Thymus (tissue), 11 donors: Measurements from ENCODE around the gene BOLA3. TPM values are rescaled to one million over a fixed set of nuclear protein-coding genes. Genes with fewer than 3 reads are reported as not detected.

Experiments used
- DNase-seq, 9 donors: peaks; one replicate each; pipeline ENCODE4 v3.0.0-alpha.2; 2013; ENCODE audit warnings: low spot score in 9 of 9, low read depth in 6 of 9, missing footprints in 1 of 9
- H3K27ac ChIP-seq, 2 donors: one replicate each; pipeline ENCODE4 v1.5.1; 2013; ENCODE audit warnings: control low read depth in 1 of 2, low read depth in 1 of 2, low read length in 1 of 2, mild to moderate bottlenecking in 1 of 2, moderate library complexity in 1 of 2
- H3K27me3 ChIP-seq, 2 donors: one replicate each; pipeline ENCODE4 v1.5.1; 2013; ENCODE audit warnings: low read length in 1 of 2; ENCODE audit not compliant: control insufficient read depth in 2 of 2, insufficient read depth in 1 of 2
- H3K36me3 ChIP-seq, 2 donors: one replicate each; pipeline ENCODE4 v1.5.1; 2013; ENCODE audit warnings: low read length in 1 of 2, mild to moderate bottlenecking in 1 of 2, moderate library complexity in 1 of 2; ENCODE audit not compliant: control insufficient read depth in 2 of 2, insufficient read depth in 2 of 2
- H3K4me1 ChIP-seq, 2 donors: one replicate each; pipeline ENCODE4 v1.5.1; 2013; ENCODE audit warnings: low read length in 2 of 2; ENCODE audit not compliant: control insufficient read depth in 2 of 2, insufficient read depth in 2 of 2
- H3K4me3 ChIP-seq, 2 donors: one replicate each; pipeline ENCODE4 v1.5.1; 2013; ENCODE audit warnings: low read length in 2 of 2, control low read depth in 1 of 2, mild to moderate bottlenecking in 1 of 2
- H3K9me3 ChIP-seq, 2 donors: one replicate each; pipeline ENCODE4 v1.5.1; 2013; ENCODE audit warnings: low read length in 1 of 2, mild to moderate bottlenecking in 1 of 2; ENCODE audit not compliant: control insufficient read depth in 2 of 2, insufficient read depth in 1 of 2
- WGBS: extraction: QIAGEN DNeasy Blood & Tissue Kit; methylation state at CpG from one replicate; pipeline ENCODE4 v1.1.7; 2013; 5-methylcytosine and 5-hydroxymethylcytosine counted together
- polyA plus RNA-seq: library from polyadenylated mRNA; stranded (reverse); fragments of 200-250 nt; gene quantifications from one replicate; pipeline ENCODE4 v1.2.3, GENCODE V29; 2013
- total RNA-seq: library from RNA; stranded (reverse); fragments of 120-200 nt; gene quantifications from one replicate; pipeline ENCODE4 v1.2.4, GENCODE V29; 2013
- donor health status: healthy.

BOLA3 gene
- total and polyA plus RNA-seq, 2 donors: 34.4 to 41.7 TPM

- Histone ChIP-seq H3K4me3 (no peak overlapping the region), H3K36me3 (peaks cover 54 to 85% of the 10 kb centered on the region in 2 donors), H3K9me3 (peaks cover 3% of the 10 kb centered on the region in 2 donors), H3K4me1 (no peaks in the 10 kb centered on the region), H3K27me3 (no peaks in the 10 kb centered on the region), H3K27ac (no peak overlapping the region)
- no peak for DNase-seq
- WGBS: 99% methylated on average over 6 of the region's 6 CpGs
These were observed 15.2 kb upstream of the BOLA3 start for GRCh38 chr2:74162951-74163350.

GRCh38 chr2:74155830-74156229 is 8.1 kb upstream of the BOLA3 start:
- Histone ChIP-seq H3K27ac (no peak overlapping the region), H3K4me1 (no peaks in the 10 kb centered on the region), H3K36me3 (peaks cover 36 to 79% of the 10 kb centered on the region in 2 donors), H3K4me3 (no peak overlapping the region), H3K27me3 (no peaks in the 10 kb centered on the region), H3K9me3 (no peaks in the 10 kb centered on the region)
- no peak for DNase-seq
- 98% methylated on average over 3 of the region's 3 CpGs for WGBS

GRCh38 chr2:74152954-74153353 is 5.2 kb upstream of the BOLA3 start:
- DNase-seq: no peak
- WGBS: 95% methylated on average over 2 of the region's 2 CpGs
- peaks cover 0 to 8% of the 10 kb centered on the region in 2 donors for H3K4me1 ChIP-seq
- H3K9me3 ChIP-seq: no peaks in the 10 kb centered on the region
- no peak overlapping the region for H3K4me3 ChIP-seq
- H3K36me3 ChIP-seq: peaks cover 16 to 62% of the 10 kb centered on the region in 2 donors
- no peaks in the 10 kb centered on the region for H3K27me3 ChIP-seq
- no peak overlapping the region for H3K27ac ChIP-seq

- H3K9me3 ChIP-seq: no peaks in the 10 kb centered on the region
- H3K36me3 ChIP-seq: peaks cover 5 to 39% of the 10 kb centered on the region in 2 donors
- H3K27me3 ChIP-seq: no peaks in the 10 kb centered on the region
- H3K4me3 ChIP-seq: no peak overlapping the region
- no peak for DNase-seq
- WGBS: 97% methylated on average over 7 of the region's 7 CpGs
- H3K27ac ChIP-seq: peak overlapping the region in 1 of 2 donors; percentile 15
- peaks cover 10 to 19% of the 10 kb centered on the region in 2 donors for H3K4me1 ChIP-seq
These were observed 2.0 kb upstream of the BOLA3 start for GRCh38 chr2:74149570-74150319.

GRCh38 chr2:74149247-74149525 is 1.5 kb upstream of the BOLA3 start:
- WGBS: 94% methylated on average over 5 of the region's 5 CpGs
- H3K9me3 ChIP-seq: no peaks in the 10 kb centered on the region
- H3K4me3 ChIP-seq: no peak overlapping the region
- H3K27ac ChIP-seq: peak overlapping the region in 1 of 2 donors; percentile 15
- no peak for DNase-seq
- H3K27me3 ChIP-seq: no peaks in the 10 kb centered on the region
- H3K4me1 ChIP-seq: peaks cover 10 to 19% of the 10 kb centered on the region in 2 donors
- H3K36me3 ChIP-seq: peaks cover 9 to 34% of the 10 kb centered on the region in 2 donors

- H3K27ac ChIP-seq: no peak overlapping the region
- no peak for DNase-seq
- H3K27me3 ChIP-seq: no peaks in the 10 kb centered on the region
- H3K36me3 ChIP-seq: peaks cover 9 to 30% of the 10 kb centered on the region in 2 donors
- H3K4me1 ChIP-seq: peaks cover 10 to 19% of the 10 kb centered on the region in 2 donors
- H3K4me3 ChIP-seq: peak overlapping the region; percentile 76 to 90
- no peaks in the 10 kb centered on the region for H3K9me3 ChIP-seq
- WGBS: 63% methylated on average over 16 of the region's 16 CpGs
These were observed 940 bp upstream of the BOLA3 start for GRCh38 chr2:74148457-74149246.

GRCh38 chr2:74146929-74147726 is 584 bp downstream of the BOLA3 start:
- no peaks in the 10 kb centered on the region for H3K27me3 ChIP-seq
- H3K4me1 ChIP-seq: peaks cover 10 to 19% of the 10 kb centered on the region in 2 donors
- H3K9me3 ChIP-seq: no peaks in the 10 kb centered on the region
- peak overlapping the region; percentile 76 to 90 for H3K4me3 ChIP-seq
- peak in 4 of 9 donors; percentile 4 to 26 (median 16) for DNase-seq
- peaks cover 12 to 24% of the 10 kb centered on the region in 2 donors for H3K36me3 ChIP-seq
- H3K27ac ChIP-seq: no peak overlapping the region
- 13% methylated on average over 29 of the region's 29 CpGs for WGBS

- no peak overlapping the region for H3K4me3 ChIP-seq
- peaks cover 10 to 11% of the 10 kb centered on the region in 2 donors for H3K4me1 ChIP-seq
- peaks cover 7 to 12% of the 10 kb centered on the region in 2 donors for H3K36me3 ChIP-seq
- H3K27me3 ChIP-seq: no peaks in the 10 kb centered on the region
- H3K9me3 ChIP-seq: no peaks in the 10 kb centered on the region
- DNase-seq: no peak
- H3K27ac ChIP-seq: no peak overlapping the region
- WGBS: 93% methylated on average over 6 of the region's 6 CpGs
These were observed 5.4 kb downstream of the BOLA3 start for GRCh38 chr2:74142340-74142739.
